ENCODE measurements around the gene PAPPA.

DNA sequence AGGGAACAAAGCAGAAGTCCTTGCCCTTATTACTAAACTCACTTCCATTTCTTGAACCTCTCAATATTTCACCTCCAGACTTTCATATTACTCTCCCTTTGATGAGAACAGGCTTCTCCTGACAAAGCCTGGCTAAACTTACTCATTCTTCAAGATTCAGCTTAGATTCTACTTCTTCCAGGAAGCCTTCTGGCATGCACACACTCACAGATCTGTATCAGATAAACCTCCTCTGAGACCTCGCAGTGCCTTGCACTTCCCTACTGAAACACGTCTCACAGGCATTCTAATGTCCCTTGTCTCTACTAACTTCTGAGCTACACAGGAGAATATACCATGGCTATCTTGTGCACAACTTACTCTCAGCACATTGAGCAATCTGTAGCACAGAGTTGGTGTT, 16.6 kb upstream of the PAPPA start:
- TF ChIP-seq, protein P1, sequence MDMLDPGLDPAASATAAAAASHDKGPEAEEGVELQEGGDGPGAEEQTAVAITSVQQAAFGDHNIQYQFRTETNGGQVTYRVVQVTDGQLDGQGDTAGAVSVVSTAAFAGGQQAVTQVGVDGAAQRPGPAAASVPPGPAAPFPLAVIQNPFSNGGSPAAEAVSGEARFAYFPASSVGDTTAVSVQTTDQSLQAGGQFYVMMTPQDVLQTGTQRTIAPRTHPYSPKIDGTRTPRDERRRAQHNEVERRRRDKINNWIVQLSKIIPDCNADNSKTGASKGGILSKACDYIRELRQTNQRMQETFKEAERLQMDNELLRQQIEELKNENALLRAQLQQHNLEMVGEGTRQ (IDR thresholded peaks at IDR 0.05; ENCODE audit: borderline replicate concordance, low read depth, low read length), result no peak
- TF ChIP-seq CTCF (IDR thresholded peaks at IDR 0.05), result no peak
- no peak for TF ChIP-seq NRF1 (IDR thresholded peaks at IDR 0.05; ENCODE audit: low read depth, low read length)
